ENCODE measurements around the gene BPI. TPM values are rescaled to one million over a fixed set of nuclear protein-coding genes. Genes with fewer than 3 reads are reported as not detected.

BPI gene
- total RNA-seq, 2 experiments from 2014 or later, result not detected

DNA sequence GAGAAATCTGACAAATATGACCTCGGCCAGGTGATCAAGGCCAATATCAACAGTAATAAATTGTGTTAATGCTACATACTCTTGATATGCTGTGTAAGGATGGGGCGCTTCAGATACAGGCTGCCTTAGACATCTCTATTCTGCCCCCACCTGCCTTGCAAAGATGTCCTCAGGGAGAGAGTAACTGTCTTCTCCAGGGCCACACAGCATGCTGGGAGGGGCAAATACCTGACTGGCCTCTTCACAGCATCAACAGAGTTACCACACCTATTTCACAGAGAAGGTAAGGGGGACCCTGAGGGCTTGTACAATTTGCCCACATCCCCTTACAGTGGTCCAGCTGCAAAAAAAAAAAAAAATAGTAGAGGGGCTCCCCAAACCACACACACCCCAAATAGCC, 26.3 kb upstream of the BPI start:
- Histone ChIP-seq H3K36me3 (ENCODE audit: insufficient read depth, low read length) (no peaks in the 10 kb centered on the region), H3K4me3 (ENCODE audit: low read depth, low read length, poor library complexity, severe bottlenecking) (no peak overlapping the region), H3K9me2 (ENCODE audit: insufficient read depth, low read length) (no peaks in the 10 kb centered on the region), H3K79me2 (ENCODE audit: insufficient read depth, low read depth, low read length) (no peaks in the 10 kb centered on the region), H3K27ac (ENCODE audit: low read depth, low read length, poor library complexity, severe bottlenecking) (no peak overlapping the region), H3K4me1 (ENCODE audit: insufficient read depth, low read length, poor library complexity, severe bottlenecking) (no peaks in the 10 kb centered on the region), H3K4me2 (ENCODE audit: low read length) (no peak overlapping the region), H2AFZ (ENCODE audit: low read length) (no peak overlapping the region), H3K9me3 (ENCODE audit: low read length) (no peaks in the 10 kb centered on the region), H4K20me1 (ENCODE audit: insufficient read depth, low read length) (no peaks in the 10 kb centered on the region)
- POLR2A ChIA-PET, result interaction anchor here (0.6 kb wide), 1 partner anchor 1408 kb away, joined by 4 read pairs; no protein-coding TSS in a partner anchor
- TF ChIP-seq EZH2phosphoT487 (IDR thresholded peaks at IDR 0.05; ENCODE audit: borderline replicate concordance, low read depth, low read length), result no peak
- TF ChIP-seq, protein P1, sequence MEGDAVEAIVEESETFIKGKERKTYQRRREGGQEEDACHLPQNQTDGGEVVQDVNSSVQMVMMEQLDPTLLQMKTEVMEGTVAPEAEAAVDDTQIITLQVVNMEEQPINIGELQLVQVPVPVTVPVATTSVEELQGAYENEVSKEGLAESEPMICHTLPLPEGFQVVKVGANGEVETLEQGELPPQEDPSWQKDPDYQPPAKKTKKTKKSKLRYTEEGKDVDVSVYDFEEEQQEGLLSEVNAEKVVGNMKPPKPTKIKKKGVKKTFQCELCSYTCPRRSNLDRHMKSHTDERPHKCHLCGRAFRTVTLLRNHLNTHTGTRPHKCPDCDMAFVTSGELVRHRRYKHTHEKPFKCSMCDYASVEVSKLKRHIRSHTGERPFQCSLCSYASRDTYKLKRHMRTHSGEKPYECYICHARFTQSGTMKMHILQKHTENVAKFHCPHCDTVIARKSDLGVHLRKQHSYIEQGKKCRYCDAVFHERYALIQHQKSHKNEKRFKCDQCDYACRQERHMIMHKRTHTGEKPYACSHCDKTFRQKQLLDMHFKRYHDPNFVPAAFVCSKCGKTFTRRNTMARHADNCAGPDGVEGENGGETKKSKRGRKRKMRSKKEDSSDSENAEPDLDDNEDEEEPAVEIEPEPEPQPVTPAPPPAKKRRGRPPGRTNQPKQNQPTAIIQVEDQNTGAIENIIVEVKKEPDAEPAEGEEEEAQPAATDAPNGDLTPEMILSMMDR (conservative IDR thresholded peaks at IDR 0.05; ENCODE audit: low read length), result no peak
- CTCF ChIA-PET (ENCODE audit: unreplicated experiment), result no interaction called here
- BruUV-seq (replicated peaks), result no TSS peak
- no peak for DNase-seq (ENCODE audit: low spot score)
- intact Hi-C loops (cut with micrococcal nuclease; ENCODE audit: unreplicated experiment), result no loop called here

DNA sequence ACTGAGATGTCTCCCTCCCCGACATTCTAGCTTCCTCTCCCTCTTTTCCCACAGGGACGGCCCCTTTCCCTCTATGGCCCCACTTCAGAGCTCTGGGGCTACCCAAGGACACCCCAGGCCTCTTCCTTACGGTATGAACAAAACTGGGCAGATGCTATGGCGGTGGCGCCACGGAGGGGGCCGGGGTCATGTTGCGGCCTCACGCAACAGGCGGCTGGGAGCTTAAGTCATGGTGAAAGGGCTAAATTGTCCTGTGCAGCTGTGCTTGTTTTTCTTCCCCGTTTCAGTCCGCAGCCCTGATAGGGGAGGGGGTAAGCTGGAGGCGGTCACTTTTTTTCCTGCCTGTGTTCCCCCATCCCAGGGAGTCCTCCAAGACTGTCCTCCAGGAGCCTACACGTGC, 25.8 kb upstream of the BPI start:
- intact Hi-C loops (cut with micrococcal nuclease; ENCODE audit: unreplicated experiment), result no loop called here
- no peaks in the 10 kb centered on the region for H3K9me2 ChIP-seq (ENCODE audit: insufficient read depth, low read length)
- no peaks in the 10 kb centered on the region for H4K20me1 ChIP-seq (ENCODE audit: insufficient read depth, low read length)
- BruUV-seq (replicated peaks), result no TSS peak
- ChIA-PET CTCF (ENCODE audit: unreplicated experiment) (no interaction called here), POLR2A (interaction anchor here (0.6 kb wide), 1 partner anchor 1409 kb away, joined by 4 read pairs; no protein-coding TSS in a partner anchor)
- DNase-seq (ENCODE audit: low spot score), result no peak
- no peak for TF ChIP-seq EZH2phosphoT487 (IDR thresholded peaks at IDR 0.05; ENCODE audit: borderline replicate concordance, low read depth, low read length)
- TF ChIP-seq, protein P1 (conservative IDR thresholded peaks at IDR 0.05; ENCODE audit: low read length), result no peak
- H3K4me3 ChIP-seq (ENCODE audit: low read depth, low read length, poor library complexity, severe bottlenecking), result no peak overlapping the region
- no peaks in the 10 kb centered on the region for H3K4me1 ChIP-seq (ENCODE audit: insufficient read depth, low read length, poor library complexity, severe bottlenecking)
- H3K36me3 ChIP-seq (ENCODE audit: insufficient read depth, low read length), result no peaks in the 10 kb centered on the region
- H3K4me2 ChIP-seq (ENCODE audit: low read length), result no peak overlapping the region
- no peaks in the 10 kb centered on the region for H3K79me2 ChIP-seq (ENCODE audit: insufficient read depth, low read depth, low read length)
- H3K27ac ChIP-seq (ENCODE audit: low read depth, low read length, poor library complexity, severe bottlenecking), result no peak overlapping the region
- H3K9me3 ChIP-seq (ENCODE audit: low read length), result no peaks in the 10 kb centered on the region
- no peak overlapping the region for H2AFZ ChIP-seq (ENCODE audit: low read length)

DNA sequence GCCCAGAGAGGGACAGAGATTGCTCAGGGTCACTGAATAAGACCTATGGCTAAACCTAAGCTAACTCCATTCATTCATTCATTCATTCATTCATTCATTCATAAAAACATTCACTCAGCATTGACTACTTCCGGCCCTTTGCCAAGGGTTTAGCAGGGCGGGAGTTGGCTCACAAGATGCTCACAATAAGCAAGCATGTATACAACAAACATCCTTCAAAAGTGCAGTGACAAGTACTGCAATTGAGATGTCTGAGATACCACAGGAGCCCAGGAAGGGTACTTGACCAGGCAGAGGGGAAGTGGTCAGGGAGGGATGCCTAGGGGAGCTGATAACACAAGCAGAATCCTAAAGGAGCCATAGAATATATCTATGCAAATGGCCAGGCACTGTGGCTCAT, 25.2 kb upstream of the BPI start:
- Histone ChIP-seq H2AFZ (ENCODE audit: low read length) (no peak overlapping the region), H3K9me2 (ENCODE audit: insufficient read depth, low read length) (no peaks in the 10 kb centered on the region)
- CTCF ChIA-PET (ENCODE audit: unreplicated experiment), result no interaction called here

More for the DNA sequence above, 25.2 kb upstream of the BPI start:
- H3K27ac ChIP-seq (ENCODE audit: low read depth, low read length, poor library complexity, severe bottlenecking), result no peak overlapping the region
- TF ChIP-seq, protein P1 (conservative IDR thresholded peaks at IDR 0.05; ENCODE audit: low read length), result no peak
- no peaks in the 10 kb centered on the region for H3K79me2 ChIP-seq (ENCODE audit: insufficient read depth, low read depth, low read length)
- no TSS peak for BruUV-seq (replicated peaks)
- no peak overlapping the region for H3K4me2 ChIP-seq (ENCODE audit: low read length)
- DNase-seq (ENCODE audit: low spot score), result no peak
- no peaks in the 10 kb centered on the region for H3K36me3 ChIP-seq (ENCODE audit: insufficient read depth, low read length)
- H3K4me3 ChIP-seq (ENCODE audit: low read depth, low read length, poor library complexity, severe bottlenecking), result no peak overlapping the region
- POLR2A ChIA-PET, result no interaction called here
- no peaks in the 10 kb centered on the region for H4K20me1 ChIP-seq (ENCODE audit: insufficient read depth, low read length)
- H3K9me3 ChIP-seq (ENCODE audit: low read length), result no peaks in the 10 kb centered on the region
- intact Hi-C loops (cut with micrococcal nuclease; ENCODE audit: unreplicated experiment), result no loop called here
- no peaks in the 10 kb centered on the region for H3K4me1 ChIP-seq (ENCODE audit: insufficient read depth, low read length, poor library complexity, severe bottlenecking)

All from OCI-LY7 (cell line).